Vagina (tissue), 2 donors: Measurements from ENCODE around the gene RELL1.
"Not testable (repeated sequence)": the region's sequence is repeated elsewhere in the genome, so short reads cannot be mapped to it uniquely, and the experiment has no call there.

Source experiments
- POLR2A ChIP-seq, 2 donors: fragments of 450-650 bp; IDR thresholded peaks; one replicate each; pipeline ENCODE4 v1.6.1; 2017; ENCODE audit warnings: antibody characterized with exemption in 2 of 2, mild to moderate bottlenecking in 2 of 2, moderate library complexity in 2 of 2
- POLR2AphosphoS5 ChIP-seq, 2 donors: sonication (generic); formaldehyde crosslinking; IDR thresholded peaks; one replicate each; pipeline ENCODE4 v1.9.0; 2017; ENCODE audit warnings: antibody characterized with exemption in 2 of 2, mild to moderate bottlenecking in 2 of 2, low read depth in 1 of 2; ENCODE audit not compliant: insufficient read depth in 1 of 2
- TF ChIP-seq, protein P1 (sequence below), 3 experiments: fragments of 450-650 bp in 2 of 3; fragments of 200-600 bp in 1 of 3; sonication (generic) in 1 of 3; IDR thresholded peaks; one replicate each; pipeline ENCODE4 v1.5.1; 2017 to 2019; ENCODE audit warnings: antibody characterized with exemption in 3 of 3, mild to moderate bottlenecking in 2 of 3, moderate library complexity in 2 of 3

DNA sequence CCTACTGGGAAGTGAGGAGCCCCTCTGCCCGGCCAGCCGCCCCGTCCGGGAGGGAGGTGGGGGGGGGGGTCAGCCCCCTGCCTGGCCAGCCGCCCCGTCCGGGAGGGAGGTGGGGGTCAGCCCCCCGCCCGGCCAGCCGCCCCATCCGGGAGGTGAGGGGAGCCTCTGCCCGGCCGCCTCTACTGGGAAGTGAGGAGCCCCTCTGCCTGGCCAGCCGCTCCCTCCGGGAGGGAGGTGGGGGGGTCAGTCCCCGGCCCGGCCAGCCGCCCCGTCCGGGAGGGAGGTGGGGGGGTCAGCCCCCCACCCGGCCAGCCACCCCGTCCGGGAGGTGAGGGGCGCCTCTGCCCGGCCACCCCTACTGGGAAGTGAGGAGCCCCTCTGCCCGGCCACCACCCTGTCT lies 17.1 kb downstream of the RELL1 start:
- TF ChIP-seq POLR2AphosphoS5 (IDR thresholded peaks at IDR 0.05; ENCODE audit: insufficient read depth in 1 of 2, low read depth in 1 of 2); POLR2A (IDR thresholded peaks at IDR 0.05): not testable (repeated sequence)
- TF ChIP-seq, protein P1, sequence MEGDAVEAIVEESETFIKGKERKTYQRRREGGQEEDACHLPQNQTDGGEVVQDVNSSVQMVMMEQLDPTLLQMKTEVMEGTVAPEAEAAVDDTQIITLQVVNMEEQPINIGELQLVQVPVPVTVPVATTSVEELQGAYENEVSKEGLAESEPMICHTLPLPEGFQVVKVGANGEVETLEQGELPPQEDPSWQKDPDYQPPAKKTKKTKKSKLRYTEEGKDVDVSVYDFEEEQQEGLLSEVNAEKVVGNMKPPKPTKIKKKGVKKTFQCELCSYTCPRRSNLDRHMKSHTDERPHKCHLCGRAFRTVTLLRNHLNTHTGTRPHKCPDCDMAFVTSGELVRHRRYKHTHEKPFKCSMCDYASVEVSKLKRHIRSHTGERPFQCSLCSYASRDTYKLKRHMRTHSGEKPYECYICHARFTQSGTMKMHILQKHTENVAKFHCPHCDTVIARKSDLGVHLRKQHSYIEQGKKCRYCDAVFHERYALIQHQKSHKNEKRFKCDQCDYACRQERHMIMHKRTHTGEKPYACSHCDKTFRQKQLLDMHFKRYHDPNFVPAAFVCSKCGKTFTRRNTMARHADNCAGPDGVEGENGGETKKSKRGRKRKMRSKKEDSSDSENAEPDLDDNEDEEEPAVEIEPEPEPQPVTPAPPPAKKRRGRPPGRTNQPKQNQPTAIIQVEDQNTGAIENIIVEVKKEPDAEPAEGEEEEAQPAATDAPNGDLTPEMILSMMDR (IDR thresholded peaks at IDR 0.05), result not testable (repeated sequence)
